ENCODE results near the gene OXA1L. TPM values are rescaled to one million over a fixed set of nuclear protein-coding genes. Genes with fewer than 3 reads are reported as not detected.
A peak's percentile ranks its signal among the peaks of the same experiment; 100 is the strongest.

The OXA1L gene
- total and polyA plus RNA-seq, 2 of the 13 experiments (the other 11 are each of a cell fraction or from before 2014, with no cell fraction given), result 230 to 589 TPM

DNA sequence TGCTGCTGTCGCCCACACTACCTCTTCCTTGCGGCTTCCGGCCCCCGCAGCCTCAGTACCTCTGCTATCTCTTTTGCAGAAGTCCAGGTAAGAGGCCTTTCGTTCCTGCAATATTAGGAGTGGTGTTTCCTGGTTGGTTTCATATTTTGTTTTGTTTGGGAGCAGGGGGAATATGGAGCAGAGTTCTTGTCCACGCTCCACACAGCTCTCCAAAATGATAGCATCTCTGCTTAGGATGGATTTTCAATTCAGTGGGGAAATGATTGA is 768 bp downstream of the OXA1L start (continued):
- TF ChIP-seq PITX1 (CRISPR knock-in tag; IDR thresholded peaks at IDR 0.05), result no peak
- no peak for TF ChIP-seq ZNF101 (CRISPR knock-in tag; IDR thresholded peaks at IDR 0.05; ENCODE audit: borderline replicate concordance, low read depth)
- TF ChIP-seq, protein P1, sequence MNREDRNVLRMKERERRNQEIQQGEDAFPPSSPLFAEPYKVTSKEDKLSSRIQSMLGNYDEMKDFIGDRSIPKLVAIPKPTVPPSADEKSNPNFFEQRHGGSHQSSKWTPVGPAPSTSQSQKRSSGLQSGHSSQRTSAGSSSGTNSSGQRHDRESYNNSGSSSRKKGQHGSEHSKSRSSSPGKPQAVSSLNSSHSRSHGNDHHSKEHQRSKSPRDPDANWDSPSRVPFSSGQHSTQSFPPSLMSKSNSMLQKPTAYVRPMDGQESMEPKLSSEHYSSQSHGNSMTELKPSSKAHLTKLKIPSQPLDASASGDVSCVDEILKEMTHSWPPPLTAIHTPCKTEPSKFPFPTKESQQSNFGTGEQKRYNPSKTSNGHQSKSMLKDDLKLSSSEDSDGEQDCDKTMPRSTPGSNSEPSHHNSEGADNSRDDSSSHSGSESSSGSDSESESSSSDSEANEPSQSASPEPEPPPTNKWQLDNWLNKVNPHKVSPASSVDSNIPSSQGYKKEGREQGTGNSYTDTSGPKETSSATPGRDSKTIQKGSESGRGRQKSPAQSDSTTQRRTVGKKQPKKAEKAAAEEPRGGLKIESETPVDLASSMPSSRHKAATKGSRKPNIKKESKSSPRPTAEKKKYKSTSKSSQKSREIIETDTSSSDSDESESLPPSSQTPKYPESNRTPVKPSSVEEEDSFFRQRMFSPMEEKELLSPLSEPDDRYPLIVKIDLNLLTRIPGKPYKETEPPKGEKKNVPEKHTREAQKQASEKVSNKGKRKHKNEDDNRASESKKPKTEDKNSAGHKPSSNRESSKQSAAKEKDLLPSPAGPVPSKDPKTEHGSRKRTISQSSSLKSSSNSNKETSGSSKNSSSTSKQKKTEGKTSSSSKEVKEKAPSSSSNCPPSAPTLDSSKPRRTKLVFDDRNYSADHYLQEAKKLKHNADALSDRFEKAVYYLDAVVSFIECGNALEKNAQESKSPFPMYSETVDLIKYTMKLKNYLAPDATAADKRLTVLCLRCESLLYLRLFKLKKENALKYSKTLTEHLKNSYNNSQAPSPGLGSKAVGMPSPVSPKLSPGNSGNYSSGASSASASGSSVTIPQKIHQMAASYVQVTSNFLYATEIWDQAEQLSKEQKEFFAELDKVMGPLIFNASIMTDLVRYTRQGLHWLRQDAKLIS (CRISPR knock-in tag; IDR thresholded peaks at IDR 0.05), result 0 out of 2 replicates have a peak, but pooled peaks have one; percentile 5
- 0 out of 2 replicates have a peak, but pooled peaks have one; percentile 13 for TF ChIP-seq NKX3-1 (CRISPR knock-in tag; IDR thresholded peaks at IDR 0.05)
- no peak for TF ChIP-seq ZNF510 (CRISPR knock-in tag; IDR thresholded peaks at IDR 0.05; ENCODE audit: low read depth)
- TF ChIP-seq DPF2 (CRISPR knock-in tag; IDR thresholded peaks at IDR 0.05; ENCODE audit: borderline replicate concordance, low read depth), result 0 out of 2 replicates have a peak, but pooled peaks have one; percentile 3
- TF ChIP-seq KLF16 (CRISPR knock-in tag; IDR thresholded peaks at IDR 0.05), result no peak
- no peak for TF ChIP-seq NR2F2 (IDR thresholded peaks at IDR 0.05; ENCODE audit: borderline replicate concordance, low read depth)
- TF ChIP-seq CC2D1A (CRISPR knock-in tag; IDR thresholded peaks at IDR 0.05), result no peak
- TF ChIP-seq MIER2 (CRISPR knock-in tag; IDR thresholded peaks at IDR 0.05), result no peak
- no peak for TF ChIP-seq HDAC1 (CRISPR knock-in tag; IDR thresholded peaks at IDR 0.05)
- TF ChIP-seq TRIM24 (CRISPR knock-in tag; IDR thresholded peaks at IDR 0.05), result no peak
- no peak for TF ChIP-seq ZFP1 (CRISPR knock-in tag; IDR thresholded peaks at IDR 0.05)
- TF ChIP-seq ZNF556 (CRISPR knock-in tag; IDR thresholded peaks at IDR 0.05; ENCODE audit: borderline replicate concordance), result no peak
- TF ChIP-seq GATAD1 (CRISPR knock-in tag; IDR thresholded peaks at IDR 0.05), result no peak
- peak; percentile 5; the same call in 1 of the 2 replicates for TF ChIP-seq ZNF746 (CRISPR knock-in tag; IDR thresholded peaks at IDR 0.05)
- peak; percentile 53; the same call in 1 of the 2 replicates for TF ChIP-seq GABPA (IDR thresholded peaks at IDR 0.05; ENCODE audit: low read depth, low read length)
- peak; percentile 71 for TF ChIP-seq GABPA (CRISPR knock-in tag; IDR thresholded peaks at IDR 0.05; ENCODE audit: low read depth)
- no peak for TF ChIP-seq ZBTB8A (CRISPR knock-in tag; IDR thresholded peaks at IDR 0.05; ENCODE audit: borderline replicate concordance, low read depth)
- no peak for TF ChIP-seq ZNF501 (CRISPR knock-in tag; IDR thresholded peaks at IDR 0.05)
- TF ChIP-seq, protein P2, sequence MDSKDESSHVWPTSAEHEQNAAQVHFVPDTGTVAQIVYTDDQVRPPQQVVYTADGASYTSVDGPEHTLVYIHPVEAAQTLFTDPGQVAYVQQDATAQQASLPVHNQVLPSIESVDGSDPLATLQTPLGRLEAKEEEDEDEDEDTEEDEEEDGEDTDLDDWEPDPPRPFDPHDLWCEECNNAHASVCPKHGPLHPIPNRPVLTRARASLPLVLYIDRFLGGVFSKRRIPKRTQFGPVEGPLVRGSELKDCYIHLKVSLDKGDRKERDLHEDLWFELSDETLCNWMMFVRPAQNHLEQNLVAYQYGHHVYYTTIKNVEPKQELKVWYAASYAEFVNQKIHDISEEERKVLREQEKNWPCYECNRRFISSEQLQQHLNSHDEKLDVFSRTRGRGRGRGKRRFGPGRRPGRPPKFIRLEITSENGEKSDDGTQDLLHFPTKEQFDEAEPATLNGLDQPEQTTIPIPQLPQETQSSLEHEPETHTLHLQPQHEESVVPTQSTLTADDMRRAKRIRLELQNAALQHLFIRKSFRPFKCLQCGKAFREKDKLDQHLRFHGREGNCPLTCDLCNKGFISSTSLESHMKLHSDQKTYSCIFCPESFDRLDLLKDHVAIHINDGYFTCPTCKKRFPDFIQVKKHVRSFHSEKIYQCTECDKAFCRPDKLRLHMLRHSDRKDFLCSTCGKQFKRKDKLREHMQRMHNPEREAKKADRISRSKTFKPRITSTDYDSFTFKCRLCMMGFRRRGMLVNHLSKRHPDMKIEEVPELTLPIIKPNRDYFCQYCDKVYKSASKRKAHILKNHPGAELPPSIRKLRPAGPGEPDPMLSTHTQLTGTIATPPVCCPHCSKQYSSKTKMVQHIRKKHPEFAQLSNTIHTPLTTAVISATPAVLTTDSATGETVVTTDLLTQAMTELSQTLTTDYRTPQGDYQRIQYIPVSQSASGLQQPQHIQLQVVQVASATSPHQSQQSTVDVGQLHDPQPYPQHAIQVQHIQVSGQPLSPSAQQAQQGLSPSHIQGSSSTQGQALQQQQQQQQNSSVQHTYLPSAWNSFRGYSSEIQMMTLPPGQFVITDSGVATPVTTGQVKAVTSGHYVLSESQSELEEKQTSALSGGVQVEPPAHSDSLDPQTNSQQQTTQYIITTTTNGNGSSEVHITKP (CRISPR knock-in tag; IDR thresholded peaks at IDR 0.05; ENCODE audit: low read depth), result no peak
- TF ChIP-seq CENPX (CRISPR knock-in tag; IDR thresholded peaks at IDR 0.05), result no peak
- no peak for TF ChIP-seq KMT2A (CRISPR knock-in tag; IDR thresholded peaks at IDR 0.05)
- TF ChIP-seq, protein P3, sequence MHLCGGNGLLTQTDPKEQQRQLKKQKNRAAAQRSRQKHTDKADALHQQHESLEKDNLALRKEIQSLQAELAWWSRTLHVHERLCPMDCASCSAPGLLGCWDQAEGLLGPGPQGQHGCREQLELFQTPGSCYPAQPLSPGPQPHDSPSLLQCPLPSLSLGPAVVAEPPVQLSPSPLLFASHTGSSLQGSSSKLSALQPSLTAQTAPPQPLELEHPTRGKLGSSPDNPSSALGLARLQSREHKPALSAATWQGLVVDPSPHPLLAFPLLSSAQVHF (CRISPR knock-in tag; IDR thresholded peaks at IDR 0.05), result no peak
- TF ChIP-seq ZMYM2 (CRISPR knock-in tag; IDR thresholded peaks at IDR 0.05), result no peak

Measured in HepG2 (cell line).